Adrenal gland (tissue), 12 donors: ENCODE results near the gene SLC35A2. TPM values are rescaled to one million over a fixed set of nuclear protein-coding genes. Genes with fewer than 3 reads are reported as not detected.
A peak's percentile ranks its signal among the peaks of the same experiment; 100 is the strongest.
"Not testable (repeated sequence)": the region's sequence is repeated elsewhere in the genome, so short reads cannot be mapped to it uniquely, and the experiment has no call there.

Experiments
- DNase-seq, 7 donors: peaks; one replicate each; pipeline ENCODE4 v3.0.0-alpha.2; 2019 to 2020
- H3K27ac ChIP-seq, 5 donors: fragments of 200-600 bp; sonication (generic) in 4 of 5; 1 replicate in 3 of 5; 2 replicates in 2 of 5; pipeline versions ENCODE4 v1.5.1 to v1.8.0; 2016 to 2020; ENCODE audit warnings: mild to moderate bottlenecking in 1 of 5
- H3K27me3 ChIP-seq: fragments of 200-600 bp; 2 replicates; pipeline ENCODE4 v1.8.0; 2021
- H3K36me3 ChIP-seq, 2 donors: fragments of 200-600 bp; replicated peaks in 1 of 2; 1 replicate in 1 of 2; 2 replicates in 1 of 2; pipeline versions ENCODE4 v1.5.1 to v1.8.0; 2018 to 2022
- H3K4me1 ChIP-seq, 2 donors: fragments of 200-600 bp; replicated peaks in 1 of 2; 1 replicate in 1 of 2; 2 replicates in 1 of 2; pipeline versions ENCODE4 v1.5.1 to v1.8.0; 2018 to 2021
- H3K4me3 ChIP-seq, 4 donors: fragments of 200-600 bp; sonication (generic) in 3 of 4; one replicate each; pipeline ENCODE4 v1.5.1; 2016 to 2018
- H3K9me3 ChIP-seq, 3 donors: fragments of 200-600 bp; sonication (generic) in 1 of 3; replicated peaks in 1 of 3; 1 replicate in 2 of 3; 2 replicates in 1 of 3; pipeline versions ENCODE4 v1.5.1 to v1.8.0; 2016 to 2021
- CTCF ChIP-seq, 6 experiments: fragments of 450-650 bp in 4 of 6; fragments of 200-600 bp in 2 of 6; sonication (generic) in 1 of 6; IDR thresholded peaks; 1 replicate in 5 of 6; 2 replicates in 1 of 6; pipeline versions ENCODE4 v1.5.1 to v1.8.0; 2016 to 2021; ENCODE audit warnings: antibody characterized with exemption in 6 of 6, mild to moderate bottlenecking in 2 of 6, moderate library complexity in 1 of 6
- POLR2A ChIP-seq, 2 donors: fragments of 450-650 bp; IDR thresholded peaks; one replicate each; pipeline ENCODE4 v1.6.1; 2017; ENCODE audit warnings: antibody characterized with exemption in 2 of 2, mild to moderate bottlenecking in 2 of 2, moderate library complexity in 1 of 2
- WGBS, 4 donors: extraction: QIAGEN DNeasy Blood & Tissue Kit in 2 of 4; methylation state at CpG; one replicate each; pipeline versions ENCODE4 v1.1.5 to v1.1.7; 2013 to 2017; 5-methylcytosine and 5-hydroxymethylcytosine counted together
- intact Hi-C, 2 donors: fragments of 100-400 bp; cut with DNase I; formaldehyde crosslinking; loops; one replicate each; pipeline versions ENCODE4 v1.14.1 to v1.15.0; 2022 to 2023
- polyA plus RNA-seq, 3 donors: library from polyadenylated mRNA; stranded (reverse); fragments of 200-250 nt in 2 of 3; fragments of 350-450 nt in 1 of 3; fragmentation: Illumina TruSeq in 1 of 3; extraction: RNeasy Lipid Tissue Mini Kit (QIAGEN cat#74804) in 1 of 3; gene quantifications; one replicate each; pipeline ENCODE4 v1.2.3, GENCODE V29; 2013 to 2014
- total RNA-seq, 9 donors: library from RNA; depleted of rRNA in 4 of 9; stranded (reverse); fragments of >200 nt in 4 of 9; fragments of 120-200 nt in 1 of 9; fragmentation: NEBNext Ultra II Directional in 1 of 9; extraction: Animal tissue kit (Norgen Biotek cat#: 25700) in 1 of 9; gene quantifications; one replicate each; pipeline versions ENCODE4 v1.1.0 to v1.2.4, GENCODE V29; 2013 to 2023
- donor health status: healthy with polysubstance abuse.
- donor health status: Bipolar disorder and iron deficiency.
- donor health status: DM: yes; HTN: yes; CAD: no.
- donor health status: DM: no; HTN: no; CAD: no.
- donor health status: DM: no; HTN: no; CAD: no.
- donor health status: DM: yes; HTN: yes; CAD: no.

The SLC35A2 gene
- total and polyA plus RNA-seq, 12 donors, result 5.1 to 59.7 (median 31.9) TPM

DNA sequence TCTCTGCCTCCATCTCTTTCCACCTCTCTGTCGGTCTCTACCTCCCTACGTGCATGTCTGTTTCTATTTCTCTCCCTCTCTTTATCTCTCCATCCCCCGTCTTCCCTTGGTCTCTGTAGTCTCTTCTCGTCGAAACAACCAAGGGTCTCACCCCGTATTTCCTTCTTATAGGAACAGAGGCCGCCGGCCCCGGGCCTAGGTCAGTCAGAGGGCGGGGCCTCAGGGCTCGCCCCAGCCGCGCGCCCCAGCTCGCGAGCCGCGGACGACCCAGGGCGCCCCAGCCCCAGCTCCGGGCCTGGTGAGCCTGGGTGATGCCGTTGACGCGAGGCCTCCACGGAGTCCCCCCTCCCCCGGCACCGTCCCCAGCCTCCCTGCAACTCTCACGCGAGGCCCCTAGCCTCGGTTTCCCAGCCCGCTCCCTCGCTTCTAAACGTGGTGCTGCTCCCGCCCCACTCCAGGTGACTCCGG, 20.5 kb downstream of the SLC35A2 start:
- no peaks in the 10 kb centered on the region for H3K9me3 ChIP-seq
- WGBS, 4 donors, result 0 to 51% (median 17%) methylated on average over 8 to 35 of the region's 35 CpGs
- TF ChIP-seq CTCF (IDR thresholded peaks at IDR 0.05) (no peak), POLR2A (IDR thresholded peaks at IDR 0.05) (no peak)
- DNase-seq, result peak in 1 of 7 donors; percentile 23
- H3K27ac ChIP-seq, result peak overlapping the region in 4 of 5 donors; percentile 54 to 73 (median 62)
- H3K4me3 ChIP-seq, result peak overlapping the region in 3 of 4 donors; percentile 33 to 58 (median 40)
- peaks cover 0 to 3% of the 10 kb centered on the region in 2 donors for H3K4me1 ChIP-seq
- H3K36me3 ChIP-seq, result peaks cover 0 to 6% of the 10 kb centered on the region in 2 donors
- intact Hi-C loops, result no loop called here
- no peaks in the 10 kb centered on the region for H3K27me3 ChIP-seq

DNA sequence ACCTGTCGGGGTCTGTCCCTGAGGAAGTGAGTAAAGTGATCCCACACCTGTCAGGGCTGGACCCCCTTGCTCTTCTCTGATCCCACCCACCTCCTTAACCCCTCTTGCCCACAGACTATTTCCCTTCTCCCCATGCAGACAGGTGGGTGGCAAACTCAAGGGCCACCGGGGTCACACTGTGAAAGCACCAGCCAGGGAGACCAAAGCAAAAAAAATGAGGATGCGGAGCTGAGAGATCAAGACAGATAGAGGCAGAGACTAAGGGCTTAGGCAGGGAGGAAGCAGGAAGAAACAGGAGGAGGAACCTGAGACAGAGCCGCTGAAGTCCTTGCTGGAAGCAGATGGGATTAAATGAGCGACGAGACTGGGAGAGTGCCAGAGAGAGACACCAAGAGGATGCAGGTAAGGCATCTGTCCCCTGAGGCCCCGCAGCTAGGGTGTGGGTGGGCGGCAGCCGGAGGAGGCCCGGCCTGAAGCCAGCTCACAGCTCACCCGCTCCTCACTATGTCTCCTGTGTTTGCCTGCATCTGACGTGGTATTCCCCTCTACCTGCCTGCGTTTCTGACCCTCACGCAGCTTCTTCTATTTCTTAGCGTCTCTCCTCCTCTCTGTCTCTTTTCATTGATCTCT, 21.0 kb downstream of the SLC35A2 start:
- Histone ChIP-seq H3K9me3 (no peaks in the 10 kb centered on the region), H3K27ac (peak overlapping the region in 2 of 5 donors; percentile 54 to 70), H3K27me3 (no peaks in the 10 kb centered on the region), H3K4me3 (peak overlapping the region in 1 of 4 donors; percentile 58), H3K36me3 (peaks cover 0 to 6% of the 10 kb centered on the region in 2 donors), H3K4me1 (no peaks in the 10 kb centered on the region)
- DNase-seq, result no peak
- no peak for TF ChIP-seq CTCF (IDR thresholded peaks at IDR 0.05)
- TF ChIP-seq POLR2A (IDR thresholded peaks at IDR 0.05), result no peak
- 28 to 49% (median 39%) methylated on average over 13 to 15 of the region's 15 CpGs for WGBS, 4 donors
- intact Hi-C loops, result no loop called here

DNA sequence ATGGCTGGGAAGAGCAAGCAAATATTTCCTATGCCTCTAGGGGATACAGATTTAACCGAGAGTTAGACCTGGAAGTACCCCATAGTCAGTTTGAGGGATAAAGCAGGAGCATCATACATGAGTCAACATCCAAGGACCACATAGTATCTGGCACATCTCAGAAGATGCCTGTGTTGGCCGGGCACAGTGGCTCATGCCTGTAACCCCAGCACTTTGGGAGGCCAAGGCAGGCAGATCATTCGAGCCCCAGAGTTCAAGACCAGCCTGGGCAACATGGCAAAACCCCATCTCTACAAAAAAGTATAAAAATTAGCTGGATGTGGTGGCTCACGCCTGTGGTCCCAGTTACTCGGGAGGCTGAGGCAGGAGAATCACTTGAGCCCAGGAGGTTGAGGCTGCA, 24.9 kb downstream of the SLC35A2 start:
- H3K9me3 ChIP-seq, H3K4me1 ChIP-seq, H3K27me3 ChIP-seq, DNase-seq, intact Hi-C loops, H3K36me3 ChIP-seq, H3K27ac ChIP-seq, H3K4me3 ChIP-seq: not testable (repeated sequence)
- 70 to 100% (median 78%) methylated on average over 2 to 5 of the region's 5 CpGs for WGBS, 4 donors

GRCh38 chrX:48883729-48884128, 27.7 kb downstream of the SLC35A2 start:
- TF ChIP-seq POLR2A (IDR thresholded peaks at IDR 0.05) (no peak), CTCF (IDR thresholded peaks at IDR 0.05) (no peak)
- WGBS, 4 donors, result 71 to 79% (median 73%) methylated on average over 9 to 10 of the region's 10 CpGs
- no peak for DNase-seq

GRCh38 chrX:48876944-48877343, 34.5 kb downstream of the SLC35A2 start:
- H3K4me3 ChIP-seq, intact Hi-C loops, DNase-seq, H3K4me1 ChIP-seq, H3K36me3 ChIP-seq, H3K9me3 ChIP-seq, H3K27me3 ChIP-seq, H3K27ac ChIP-seq: not testable (repeated sequence)
- 46 to 75% (median 60%) methylated on average over 4 of the region's 4 CpGs for WGBS, 4 donors

More at GRCh38 chrX:48883729-48884128, 27.7 kb downstream of the SLC35A2 start:
- Histone ChIP-seq H3K27me3 (no peaks in the 10 kb centered on the region), H3K27ac (no peak overlapping the region), H3K36me3 (no peaks in the 10 kb centered on the region), H3K4me1 (no peaks in the 10 kb centered on the region), H3K4me3 (no peak overlapping the region), H3K9me3 (no peaks in the 10 kb centered on the region)
- intact Hi-C loops, result no loop called here

- H3K36me3 ChIP-seq, H3K9me3 ChIP-seq, intact Hi-C loops, H3K4me3 ChIP-seq, DNase-seq, H3K27me3 ChIP-seq, H3K27ac ChIP-seq, H3K4me1 ChIP-seq: not testable (repeated sequence)
- WGBS, 4 donors, result 34 to 64% (median 41%) methylated on average over 1 to 2 of the region's 2 CpGs
Measured at GRCh38 chrX:48872017-48872416, 39.4 kb downstream of the SLC35A2 start.
